ENCODE results near the gene CARS1. TPM values are rescaled to one million over a fixed set of nuclear protein-coding genes. Genes with fewer than 3 reads are reported as not detected.

CARS1 gene
- total RNA-seq, 1 experiment from 2014 or later = 120 TPM

DNA sequence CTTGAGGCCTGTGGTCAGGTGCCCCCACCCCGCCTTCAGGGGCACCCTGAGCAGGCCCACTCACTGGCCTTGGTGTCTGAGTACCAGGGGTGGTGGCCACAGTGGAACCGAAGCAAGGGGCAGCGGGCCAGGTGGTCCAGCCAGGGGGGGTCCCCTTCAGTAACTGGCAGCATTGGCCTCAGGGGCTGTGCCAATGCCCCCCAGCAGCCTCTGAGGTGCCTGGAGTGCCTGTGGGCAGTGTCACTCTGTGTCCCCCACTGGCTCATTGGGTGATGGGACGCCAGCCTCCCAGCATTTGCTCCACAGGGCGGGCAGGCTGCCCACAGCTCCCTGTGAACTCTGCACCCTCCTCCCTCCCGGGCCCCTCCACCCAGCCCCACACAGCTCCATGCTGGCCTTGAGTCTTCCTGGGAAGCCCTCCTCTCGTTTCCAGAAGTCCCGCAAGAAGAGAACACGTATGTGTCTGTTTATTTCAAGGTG, 29.5 kb upstream of the CARS1 start:
- DNase-seq (ENCODE audit: low read depth, low spot score) (no peak), ATAC-seq (no peak)
- H3K36me3 ChIP-seq (ENCODE audit: control insufficient read depth, insufficient read depth, low read length) = no peaks in the 10 kb centered on the region
- H3K4me3 ChIP-seq (ENCODE audit: low read depth in 2 of 2, low read length in 2 of 2) = no peak overlapping the region
- BruUV-seq (replicated peaks) = no TSS peak
- intact Hi-C loops (cut with micrococcal nuclease; ENCODE audit: unreplicated experiment) = no loop called here
- POLR2A ChIA-PET = interaction anchor here (0.7 kb wide), 1 partner anchor 135 kb away, joined by 3 read pairs; no protein-coding TSS in a partner anchor
- no peak for TF ChIP-seq TCF7L2 (IDR thresholded peaks at IDR 0.05; ENCODE audit: low read depth, low read length)
- TF ChIP-seq, protein P1, sequence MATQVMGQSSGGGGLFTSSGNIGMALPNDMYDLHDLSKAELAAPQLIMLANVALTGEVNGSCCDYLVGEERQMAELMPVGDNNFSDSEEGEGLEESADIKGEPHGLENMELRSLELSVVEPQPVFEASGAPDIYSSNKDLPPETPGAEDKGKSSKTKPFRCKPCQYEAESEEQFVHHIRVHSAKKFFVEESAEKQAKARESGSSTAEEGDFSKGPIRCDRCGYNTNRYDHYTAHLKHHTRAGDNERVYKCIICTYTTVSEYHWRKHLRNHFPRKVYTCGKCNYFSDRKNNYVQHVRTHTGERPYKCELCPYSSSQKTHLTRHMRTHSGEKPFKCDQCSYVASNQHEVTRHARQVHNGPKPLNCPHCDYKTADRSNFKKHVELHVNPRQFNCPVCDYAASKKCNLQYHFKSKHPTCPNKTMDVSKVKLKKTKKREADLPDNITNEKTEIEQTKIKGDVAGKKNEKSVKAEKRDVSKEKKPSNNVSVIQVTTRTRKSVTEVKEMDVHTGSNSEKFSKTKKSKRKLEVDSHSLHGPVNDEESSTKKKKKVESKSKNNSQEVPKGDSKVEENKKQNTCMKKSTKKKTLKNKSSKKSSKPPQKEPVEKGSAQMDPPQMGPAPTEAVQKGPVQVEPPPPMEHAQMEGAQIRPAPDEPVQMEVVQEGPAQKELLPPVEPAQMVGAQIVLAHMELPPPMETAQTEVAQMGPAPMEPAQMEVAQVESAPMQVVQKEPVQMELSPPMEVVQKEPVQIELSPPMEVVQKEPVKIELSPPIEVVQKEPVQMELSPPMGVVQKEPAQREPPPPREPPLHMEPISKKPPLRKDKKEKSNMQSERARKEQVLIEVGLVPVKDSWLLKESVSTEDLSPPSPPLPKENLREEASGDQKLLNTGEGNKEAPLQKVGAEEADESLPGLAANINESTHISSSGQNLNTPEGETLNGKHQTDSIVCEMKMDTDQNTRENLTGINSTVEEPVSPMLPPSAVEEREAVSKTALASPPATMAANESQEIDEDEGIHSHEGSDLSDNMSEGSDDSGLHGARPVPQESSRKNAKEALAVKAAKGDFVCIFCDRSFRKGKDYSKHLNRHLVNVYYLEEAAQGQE (IDR thresholded peaks at IDR 0.05; ENCODE audit: insufficient read depth in 1 of 2, low read depth in 2 of 2, low read length in 1 of 2) = no peak
- TF ChIP-seq, protein P2, sequence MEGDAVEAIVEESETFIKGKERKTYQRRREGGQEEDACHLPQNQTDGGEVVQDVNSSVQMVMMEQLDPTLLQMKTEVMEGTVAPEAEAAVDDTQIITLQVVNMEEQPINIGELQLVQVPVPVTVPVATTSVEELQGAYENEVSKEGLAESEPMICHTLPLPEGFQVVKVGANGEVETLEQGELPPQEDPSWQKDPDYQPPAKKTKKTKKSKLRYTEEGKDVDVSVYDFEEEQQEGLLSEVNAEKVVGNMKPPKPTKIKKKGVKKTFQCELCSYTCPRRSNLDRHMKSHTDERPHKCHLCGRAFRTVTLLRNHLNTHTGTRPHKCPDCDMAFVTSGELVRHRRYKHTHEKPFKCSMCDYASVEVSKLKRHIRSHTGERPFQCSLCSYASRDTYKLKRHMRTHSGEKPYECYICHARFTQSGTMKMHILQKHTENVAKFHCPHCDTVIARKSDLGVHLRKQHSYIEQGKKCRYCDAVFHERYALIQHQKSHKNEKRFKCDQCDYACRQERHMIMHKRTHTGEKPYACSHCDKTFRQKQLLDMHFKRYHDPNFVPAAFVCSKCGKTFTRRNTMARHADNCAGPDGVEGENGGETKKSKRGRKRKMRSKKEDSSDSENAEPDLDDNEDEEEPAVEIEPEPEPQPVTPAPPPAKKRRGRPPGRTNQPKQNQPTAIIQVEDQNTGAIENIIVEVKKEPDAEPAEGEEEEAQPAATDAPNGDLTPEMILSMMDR (IDR thresholded peaks at IDR 0.05) = no peak
- no peak for TF ChIP-seq SIN3A (IDR thresholded peaks at IDR 0.05; ENCODE audit: borderline replicate concordance, insufficient read depth, low read depth, low read length)
- no peak for TF ChIP-seq POLR2AphosphoS5 (IDR thresholded peaks at IDR 0.05; ENCODE audit: low read depth, low read length)
- no peaks in the 10 kb centered on the region for H3K9me3 ChIP-seq (ENCODE audit: control insufficient read depth, insufficient read depth, low read depth, low read length)
- H3K4me1 ChIP-seq (ENCODE audit: control insufficient read depth, insufficient read depth, low read length) = peaks cover 6% of the 10 kb centered on the region; the same call in 1 of the 2 replicates
- CTCF ChIA-PET = interaction anchor here (0.7 kb wide), 1 partner anchor 255 kb away, joined by 5 read pairs; no protein-coding TSS in a partner anchor
- no peak overlapping the region for H3K27ac ChIP-seq (ENCODE audit: low read length)
- H3K27me3 ChIP-seq (ENCODE audit: control insufficient read depth, insufficient read depth, low read length) = no peaks in the 10 kb centered on the region
- in situ Hi-C loops (cut with HindIII; ENCODE audit: low pct_unique_long_range_greater_than_20kb, low sequenced_read_pairs) = no loop called here

DNA sequence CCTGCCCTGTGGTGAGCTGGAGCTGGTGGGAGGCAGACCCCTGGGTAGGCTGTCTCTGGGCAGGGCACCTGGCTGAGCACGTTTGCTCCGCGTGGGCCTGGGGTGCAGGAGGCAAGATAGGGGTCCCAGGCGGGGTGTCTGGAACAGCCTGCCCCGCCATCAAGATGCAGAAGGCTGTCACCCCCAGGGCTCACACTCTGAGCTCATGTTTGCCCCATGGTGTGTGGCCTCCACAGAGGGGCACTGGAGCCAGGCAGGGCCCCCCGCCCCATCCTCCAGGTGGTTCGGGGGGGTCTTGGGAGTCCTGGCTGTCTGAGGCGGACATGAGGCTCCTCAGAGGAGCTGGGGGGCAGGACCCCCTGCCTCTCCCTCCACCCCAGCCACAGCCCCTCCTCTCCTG, 28.9 kb upstream of the CARS1 start:
- Histone ChIP-seq H3K27ac (ENCODE audit: low read length) (no peak overlapping the region), H3K9me3 (ENCODE audit: control insufficient read depth, insufficient read depth, low read depth, low read length) (no peaks in the 10 kb centered on the region), H3K4me3 (ENCODE audit: low read depth in 2 of 2, low read length in 2 of 2) (no peak overlapping the region), H3K27me3 (ENCODE audit: control insufficient read depth, insufficient read depth, low read length) (no peaks in the 10 kb centered on the region), H3K36me3 (ENCODE audit: control insufficient read depth, insufficient read depth, low read length) (no peaks in the 10 kb centered on the region), H3K4me1 (ENCODE audit: control insufficient read depth, insufficient read depth, low read length) (peaks cover 6% of the 10 kb centered on the region; the same call in 1 of the 2 replicates)
- DNase-seq (ENCODE audit: low read depth, low spot score) = no peak
- no TSS peak for BruUV-seq (replicated peaks)
- intact Hi-C loops (cut with micrococcal nuclease; ENCODE audit: unreplicated experiment) (no loop called here), in situ Hi-C loops (cut with HindIII; ENCODE audit: low pct_unique_long_range_greater_than_20kb, low sequenced_read_pairs) (no loop called here)
- ChIA-PET POLR2A (no interaction called here), CTCF (interaction anchor here (0.7 to 1.2 kb wide), 2 partner anchors 49 to 255 kb away, joined by 4 to 5 read pairs; no protein-coding TSS in a partner anchor)
- TF ChIP-seq SIN3A (IDR thresholded peaks at IDR 0.05; ENCODE audit: borderline replicate concordance, insufficient read depth, low read depth, low read length) (no peak), TCF7L2 (IDR thresholded peaks at IDR 0.05; ENCODE audit: low read depth, low read length) (no peak), POLR2AphosphoS5 (IDR thresholded peaks at IDR 0.05; ENCODE audit: low read depth, low read length) (no peak)
- TF ChIP-seq, protein P2 (IDR thresholded peaks at IDR 0.05) = no peak
- TF ChIP-seq, protein P1 (IDR thresholded peaks at IDR 0.05; ENCODE audit: insufficient read depth in 1 of 2, low read depth in 2 of 2, low read length in 1 of 2) = no peak
- no peak for ATAC-seq
